Smooth muscle cell (in vitro differentiated cells): ENCODE measurements around the gene CGNL1. TPM values are rescaled to one million over a fixed set of nuclear protein-coding genes. Genes with fewer than 3 reads are reported as not detected.

Experiments used
- DNase-seq: peaks from one replicate; lab custom pipeline; 2025; ENCODE audit not compliant: unreplicated experiment; lab: John Stamatoyannopoulos, UW
- H2AFZ ChIP-seq: fragments of 200-600 bp; sonication (generic); 2 replicates; pipeline ENCODE4 v1.6.0; 2016; ENCODE audit warnings: antibody characterized with exemption, low read depth, mild to moderate bottlenecking
- H3F3A ChIP-seq: fragments of 200-600 bp; sonication (generic); 2 replicates; pipeline ENCODE4 v1.6.0; 2017; ENCODE audit warnings: antibody characterized with exemption, low read depth
- H3K27ac ChIP-seq: fragments of 200-600 bp; sonication (generic); 2 replicates; pipeline ENCODE4 v1.5.1; 2016; ENCODE audit warnings: low read depth, mild to moderate bottlenecking
- H3K27me3 ChIP-seq: fragments of 200-600 bp; sonication (generic); 2 replicates; pipeline ENCODE4 v1.6.1; 2016; ENCODE audit warnings: low read depth, mild to moderate bottlenecking
- H3K36me3 ChIP-seq: fragments of 200-600 bp; sonication (generic); 2 replicates; pipeline ENCODE4 v1.5.1; 2016; ENCODE audit warnings: low read depth
- H3K4me1 ChIP-seq: fragments of 200-600 bp; sonication (generic); 2 replicates; pipeline ENCODE4 v1.5.1; 2016; ENCODE audit warnings: low read depth
- H3K4me2 ChIP-seq: fragments of 200-600 bp; sonication (generic); 2 replicates; pipeline ENCODE4 v1.6.0; 2016; ENCODE audit warnings: mild to moderate bottlenecking
- H3K4me3 ChIP-seq: fragments of 200-600 bp; sonication (generic); 2 replicates; pipeline ENCODE4 v1.5.1; 2016; ENCODE audit warnings: mild to moderate bottlenecking
- H3K79me2 ChIP-seq: fragments of 200-600 bp; sonication (generic); 2 replicates; pipeline ENCODE4 v1.6.0; 2016; ENCODE audit warnings: low read depth, mild to moderate bottlenecking
- H3K9ac ChIP-seq: fragments of 200-600 bp; sonication (generic); 2 replicates; pipeline ENCODE4 v1.6.0; 2016; ENCODE audit warnings: low read depth
- H3K9me3 ChIP-seq: fragments of 200-600 bp; sonication (generic); replicated peaks from 2 replicates; pipeline ENCODE4 v1.5.1; 2016; ENCODE audit warnings: low read depth
- H4K20me1 ChIP-seq: fragments of 200-600 bp; sonication (generic); 2 replicates; pipeline ENCODE4 v1.6.0; 2016; ENCODE audit warnings: low read depth
- CTCF ChIP-seq: fragments of 200-600 bp; sonication (generic); IDR thresholded peaks from 2 replicates; pipeline ENCODE4 v1.5.1; 2017; ENCODE audit warnings: borderline replicate concordance, mild to moderate bottlenecking, antibody characterized with exemption; ENCODE audit not compliant: insufficient read depth, poor library complexity, severe bottlenecking
- WGBS: methylation state at CpG from one replicate; pipeline ENCODE4 v1.1.7; 2016; ENCODE audit warnings: low lambda C conversion rate; 5-methylcytosine and 5-hydroxymethylcytosine counted together
- polyA plus RNA-seq: library from polyadenylated mRNA; unstranded; fragments of >200 nt; fragmentation: Nextera tagmentation; extraction: Ambion mirVana; gene quantifications from 2 replicates; pipeline ENCODE4 v1.2.1, GENCODE V29; 2016
- total RNA-seq: library from RNA; depleted of rRNA; stranded (reverse); fragments of >200 nt; gene quantifications from 2 replicates; pipeline ENCODE4 v1.2.3, GENCODE V29; 2014

CGNL1 gene
- total and polyA plus RNA-seq, 2 experiments from 2014 or later, result 4.2 to 9.5 TPM

- Histone ChIP-seq H3K9me3 (no peaks in the 10 kb centered on the region), H3K27ac (no peak overlapping the region), H3K4me2 (no peak overlapping the region), H4K20me1 (no peaks in the 10 kb centered on the region), H3K27me3 (no peaks in the 10 kb centered on the region), H3K4me1 (peaks cover 12% of the 10 kb centered on the region), H3K36me3 (no peaks in the 10 kb centered on the region), H3K79me2 (no peaks in the 10 kb centered on the region), H2AFZ (no peak overlapping the region), H3K9ac (no peak overlapping the region), H3F3A (peaks cover 3% of the 10 kb centered on the region), H3K4me3 (no peak overlapping the region)
- TF ChIP-seq CTCF, result no peak
- no peak for DNase-seq
- WGBS, result 55% methylated on average over 1 of the region's 1 CpG
Measured at GRCh38 chr15:57357799-57358198, 18.5 kb upstream of the CGNL1 start.

- Histone ChIP-seq H3F3A (peaks cover 3% of the 10 kb centered on the region), H2AFZ (no peak overlapping the region), H3K4me2 (no peak overlapping the region), H3K36me3 (no peaks in the 10 kb centered on the region), H3K27me3 (no peaks in the 10 kb centered on the region), H3K79me2 (no peaks in the 10 kb centered on the region), H4K20me1 (no peaks in the 10 kb centered on the region), H3K4me1 (peaks cover 12% of the 10 kb centered on the region), H3K4me3 (no peak overlapping the region), H3K27ac (no peak overlapping the region), H3K9me3 (no peaks in the 10 kb centered on the region), H3K9ac (no peak overlapping the region)
- DNase-seq, result no peak
- 95% methylated on average over 2 of the region's 2 CpGs for WGBS
- TF ChIP-seq CTCF, result no peak
Measured at GRCh38 chr15:57358571-57358970, 17.7 kb upstream of the CGNL1 start.

GRCh38 chr15:57363661-57364060 lies 12.6 kb upstream of the CGNL1 start:
- WGBS, result 93% methylated on average over 1 of the region's 1 CpG

More at GRCh38 chr15:57363661-57364060, 12.6 kb upstream of the CGNL1 start:
- no peak overlapping the region for H3K4me3 ChIP-seq
- H3K4me1 ChIP-seq, result no peaks in the 10 kb centered on the region
- no peak for TF ChIP-seq CTCF
- H3F3A ChIP-seq, result no peaks in the 10 kb centered on the region
- H3K9ac ChIP-seq, result no peak overlapping the region
- no peak for DNase-seq
- no peak overlapping the region for H3K27ac ChIP-seq
- no peaks in the 10 kb centered on the region for H4K20me1 ChIP-seq
- H3K9me3 ChIP-seq, result no peaks in the 10 kb centered on the region
- no peaks in the 10 kb centered on the region for H3K36me3 ChIP-seq
- no peak overlapping the region for H2AFZ ChIP-seq
- no peaks in the 10 kb centered on the region for H3K79me2 ChIP-seq
- no peak overlapping the region for H3K4me2 ChIP-seq
- H3K27me3 ChIP-seq, result no peaks in the 10 kb centered on the region
